ENCODE data around the gene IFNA16.
"Not testable (repeated sequence)": the region's sequence is repeated elsewhere in the genome, so short reads cannot be mapped to it uniquely, and the experiment has no call there.

- peak; percentile 43 for TF ChIP-seq CTCF (IDR thresholded peaks at IDR 0.05)
- not testable (repeated sequence) for TF ChIP-seq POLR2AphosphoS5 (IDR thresholded peaks at IDR 0.05; ENCODE audit: low read depth, low read length); TCF7L2 (IDR thresholded peaks at IDR 0.05; ENCODE audit: low read depth, low read length); REST (IDR thresholded peaks at IDR 0.05; ENCODE audit: insufficient read depth in 1 of 2, low read depth in 2 of 2, low read length in 1 of 2); SIN3A (IDR thresholded peaks at IDR 0.05; ENCODE audit: borderline replicate concordance, insufficient read depth, low read depth, low read length)
Measured at GRCh38 chr9:21235468-21236359, 18.6 kb upstream of the IFNA16 start.

Data from Panc1 (cell line).